Stomach (tissue), 4 donors: ENCODE results near the gene SYDE1.

Experiments used
- POLR2A ChIP-seq, 4 donors: fragments of 450-650 bp; IDR thresholded peaks; one replicate each; pipeline ENCODE4 v1.6.1; 2016; ENCODE audit warnings: antibody characterized with exemption in 4 of 4, control low read depth in 2 of 4, mild to moderate bottlenecking in 1 of 4, moderate library complexity in 1 of 4
- POLR2AphosphoS5 ChIP-seq, 3 donors: sonication (generic); formaldehyde crosslinking; IDR thresholded peaks; one replicate each; pipeline ENCODE4 v1.6.1; 2016; ENCODE audit warnings: antibody characterized with exemption in 3 of 3

DNA sequence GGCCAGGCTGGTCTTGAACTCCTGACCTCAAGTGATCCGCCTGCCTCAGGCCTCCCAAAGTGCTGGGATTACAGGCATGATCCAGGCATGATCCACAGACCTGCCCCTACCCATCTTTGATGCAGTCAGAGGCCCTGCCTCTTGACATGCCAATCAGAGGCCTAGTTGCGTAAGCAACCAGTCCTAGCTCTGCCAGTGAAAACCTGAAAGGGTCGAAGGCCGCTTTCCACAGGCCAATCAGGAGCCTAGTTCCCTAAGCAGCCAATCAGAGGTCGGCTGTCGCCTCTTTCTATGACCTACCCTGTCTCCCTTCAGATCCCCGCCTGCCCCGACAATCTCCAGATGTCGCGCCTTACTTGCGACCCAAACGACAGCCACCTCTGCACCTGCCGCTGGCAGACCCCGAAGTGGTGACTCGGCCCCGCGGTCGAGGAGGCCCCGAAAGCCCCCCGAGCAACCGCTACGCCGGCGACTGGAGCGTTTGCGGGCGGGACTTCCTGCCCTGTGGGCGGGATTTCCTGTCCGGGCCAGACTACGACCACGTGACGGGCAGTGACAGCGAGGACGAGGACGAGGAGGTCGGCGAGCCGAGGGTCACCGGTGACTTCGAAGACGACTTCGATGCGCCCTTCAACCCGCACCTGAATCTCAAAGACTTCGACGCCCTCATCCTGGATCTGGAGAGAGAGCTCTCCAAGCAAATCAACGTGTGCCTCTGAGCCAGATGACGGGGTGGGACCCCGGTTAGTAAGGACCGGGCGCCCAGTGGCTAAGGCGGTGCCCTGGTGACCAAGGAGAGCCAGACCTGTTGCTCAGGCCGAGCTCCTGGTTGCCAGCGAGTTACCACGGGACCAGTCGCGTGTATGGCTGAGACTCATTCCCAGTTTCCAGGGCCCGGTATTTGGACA is 6.3 kb downstream of the SYDE1 start:
- TF ChIP-seq POLR2A (IDR thresholded peaks at IDR 0.05) (no peak), POLR2AphosphoS5 (IDR thresholded peaks at IDR 0.05) (no peak)
